ENCODE results near the gene SH3BGRL3.
A peak's percentile ranks its signal among the peaks of the same experiment; 100 is the strongest.
"Not testable (repeated sequence)": the region's sequence is repeated elsewhere in the genome, so short reads cannot be mapped to it uniquely, and the experiment has no call there.

The SH3BGRL3 gene

GRCh38 chr1:26279456-26280332 lies at the start of gene SH3BGRL3:
SH3BGRL3 (plus strand) TSS chr1:26280086; CDS start chr1:26280156, 70 bp downstream.
- Histone ChIP-seq H3K4me3 (replicated peaks; ENCODE audit: low read depth, low read length) (peak within 1 kb of the TSS; percentile 88), H3K27me3 (replicated peaks; ENCODE audit: control insufficient read depth, insufficient read depth, low read length) (no peaks in the 10 kb centered on the region), H3K36me3 (ENCODE audit: control insufficient read depth, insufficient read depth, low read length) (peaks cover 3% of the 10 kb centered on the region)
- DNase-seq (ENCODE audit: extremely low read depth, insufficient read length), result peak; percentile 89
- peak; percentile 43 for TF ChIP-seq CTCF (IDR thresholded peaks at IDR 0.05; ENCODE audit: insufficient read depth, low read length, poor library complexity, severe bottlenecking)

GRCh38 chr1:26230682-26231081 lies 49.2 kb upstream of the SH3BGRL3 start:
- H3K36me3 ChIP-seq (ENCODE audit: control insufficient read depth, insufficient read depth, low read length); H3K4me3 ChIP-seq (replicated peaks; ENCODE audit: low read depth, low read length); DNase-seq (ENCODE audit: extremely low read depth, insufficient read length); H3K27me3 ChIP-seq (replicated peaks; ENCODE audit: control insufficient read depth, insufficient read depth, low read length): not testable (repeated sequence)

- H3K36me3 ChIP-seq (ENCODE audit: control insufficient read depth, insufficient read depth, low read length), result no peaks in the 10 kb centered on the region
- H3K27me3 ChIP-seq (replicated peaks; ENCODE audit: control insufficient read depth, insufficient read depth, low read length), result no peaks in the 10 kb centered on the region
- peak; percentile 94 for TF ChIP-seq CTCF (IDR thresholded peaks at IDR 0.05; ENCODE audit: insufficient read depth, low read length, poor library complexity, severe bottlenecking)
- peak; percentile 97 for DNase-seq (ENCODE audit: extremely low read depth, insufficient read length)
- peak within 1 kb of the TSS; percentile 82 for H3K4me3 ChIP-seq (replicated peaks; ENCODE audit: low read depth, low read length)
Observed at GRCh38 chr1:26233903-26234643, 45.8 kb upstream of the SH3BGRL3 start, which contains the start of gene CEP85. CEP85 (plus strand) TSS chr1:26234200; CDS start chr1:26239784, 5,584 bp downstream.

GRCh38 chr1:26234644-26235370 lies 45.1 kb upstream of the SH3BGRL3 start:
- DNase-seq (ENCODE audit: extremely low read depth, insufficient read length), result no peak
- TF ChIP-seq CTCF (IDR thresholded peaks at IDR 0.05; ENCODE audit: insufficient read depth, low read length, poor library complexity, severe bottlenecking), result peak; percentile 24
- peak overlapping the region; percentile 82 for H3K4me3 ChIP-seq (replicated peaks; ENCODE audit: low read depth, low read length)
- H3K27me3 ChIP-seq (replicated peaks; ENCODE audit: control insufficient read depth, insufficient read depth, low read length), result no peaks in the 10 kb centered on the region
- no peaks in the 10 kb centered on the region for H3K36me3 ChIP-seq (ENCODE audit: control insufficient read depth, insufficient read depth, low read length)

- Histone ChIP-seq H3K4me3 (replicated peaks; ENCODE audit: low read depth, low read length) (0 out of 2 replicates have a peak overlapping the region, but pooled peaks have one; percentile 7), H3K36me3 (ENCODE audit: control insufficient read depth, insufficient read depth, low read length) (no peaks in the 10 kb centered on the region), H3K27me3 (replicated peaks; ENCODE audit: control insufficient read depth, insufficient read depth, low read length) (no peaks in the 10 kb centered on the region)
- TF ChIP-seq CTCF (IDR thresholded peaks at IDR 0.05; ENCODE audit: insufficient read depth, low read length, poor library complexity, severe bottlenecking), result no peak
- no peak for DNase-seq (ENCODE audit: extremely low read depth, insufficient read length)
Observed at GRCh38 chr1:26237230-26237966, 42.5 kb upstream of the SH3BGRL3 start.

Data from GM06990 (cell line).